Measurements from ENCODE around the gene DLK1.

The DLK1 gene

DNA sequence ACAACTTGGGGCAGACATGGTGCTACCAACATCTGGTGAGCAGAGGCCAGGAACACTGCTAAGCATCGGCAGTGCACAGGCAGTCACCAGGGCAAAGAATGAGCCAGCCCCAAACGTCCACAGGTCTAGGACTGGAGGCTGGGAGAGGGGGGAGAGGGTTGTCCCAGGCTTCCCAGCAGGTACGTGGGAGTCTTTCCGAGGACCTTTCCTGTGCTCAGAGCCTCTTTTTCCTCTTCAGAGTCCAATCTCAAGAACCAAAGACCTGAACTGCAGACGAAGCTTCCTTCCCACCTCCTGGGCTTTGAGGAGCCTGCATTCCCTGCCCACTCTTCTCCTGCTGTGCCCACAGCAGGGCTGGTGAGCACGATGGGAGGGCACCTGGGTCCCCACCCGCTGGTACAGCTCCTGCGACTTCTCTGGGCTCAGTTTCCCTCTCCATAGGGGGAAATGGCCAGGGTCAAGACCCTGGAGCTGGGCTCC lies 48.7 kb downstream of the DLK1 start:
- TF ChIP-seq, protein P1, sequence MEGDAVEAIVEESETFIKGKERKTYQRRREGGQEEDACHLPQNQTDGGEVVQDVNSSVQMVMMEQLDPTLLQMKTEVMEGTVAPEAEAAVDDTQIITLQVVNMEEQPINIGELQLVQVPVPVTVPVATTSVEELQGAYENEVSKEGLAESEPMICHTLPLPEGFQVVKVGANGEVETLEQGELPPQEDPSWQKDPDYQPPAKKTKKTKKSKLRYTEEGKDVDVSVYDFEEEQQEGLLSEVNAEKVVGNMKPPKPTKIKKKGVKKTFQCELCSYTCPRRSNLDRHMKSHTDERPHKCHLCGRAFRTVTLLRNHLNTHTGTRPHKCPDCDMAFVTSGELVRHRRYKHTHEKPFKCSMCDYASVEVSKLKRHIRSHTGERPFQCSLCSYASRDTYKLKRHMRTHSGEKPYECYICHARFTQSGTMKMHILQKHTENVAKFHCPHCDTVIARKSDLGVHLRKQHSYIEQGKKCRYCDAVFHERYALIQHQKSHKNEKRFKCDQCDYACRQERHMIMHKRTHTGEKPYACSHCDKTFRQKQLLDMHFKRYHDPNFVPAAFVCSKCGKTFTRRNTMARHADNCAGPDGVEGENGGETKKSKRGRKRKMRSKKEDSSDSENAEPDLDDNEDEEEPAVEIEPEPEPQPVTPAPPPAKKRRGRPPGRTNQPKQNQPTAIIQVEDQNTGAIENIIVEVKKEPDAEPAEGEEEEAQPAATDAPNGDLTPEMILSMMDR (IDR thresholded peaks at IDR 0.05; ENCODE audit: low read depth, low read length, missing control alignments), result no peak
- Histone ChIP-seq H3K27me3 (replicated peaks) (no peaks in the 10 kb centered on the region), H3K36me3 (replicated peaks) (no peaks in the 10 kb centered on the region), H3K4me3 (ENCODE audit: low read depth, low read length) (no peak overlapping the region), H3K27ac (no peak overlapping the region)
- DNase-seq, result no peak
- in situ Hi-C loops (cut with HindIII; ENCODE audit: low pct_ligation_motif_present, low sequenced_read_pairs), result no loop called here

DNA sequence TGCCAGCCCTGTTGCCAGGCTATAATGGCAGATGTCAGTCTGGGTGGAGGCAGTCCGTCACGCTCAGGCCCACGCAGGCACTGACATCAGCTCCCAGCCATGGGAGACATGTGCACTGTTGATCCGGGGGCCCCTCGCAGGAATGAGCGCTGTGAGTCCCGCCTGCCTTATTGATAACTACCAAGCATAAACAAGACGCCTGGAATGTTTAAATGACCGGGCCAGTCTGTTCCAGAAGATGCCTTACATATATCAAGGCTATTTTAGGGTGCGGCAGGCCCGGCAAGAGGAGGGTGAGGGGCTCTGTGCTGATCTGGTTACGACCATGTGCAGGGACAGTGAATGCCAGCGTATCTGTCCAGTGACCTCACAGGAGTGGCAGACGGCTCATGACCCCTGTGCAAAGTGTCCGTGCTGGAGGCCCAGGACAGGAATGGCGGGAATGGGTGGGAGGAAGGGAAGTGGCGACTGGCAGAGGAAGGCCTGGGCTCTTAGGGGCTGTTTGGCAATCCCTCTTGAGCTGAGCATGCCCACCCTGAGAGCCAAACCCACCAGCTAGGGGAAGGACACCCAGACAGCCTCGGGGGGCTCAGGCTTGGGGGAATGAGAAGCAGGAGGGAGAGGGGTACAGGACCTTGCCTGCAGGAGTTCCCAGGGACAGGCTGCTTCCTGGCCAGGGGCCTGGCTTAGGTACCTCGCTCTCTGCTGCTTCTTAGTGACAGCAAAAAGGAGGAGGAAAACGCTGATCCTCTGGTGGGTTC lies 49.3 kb downstream of the DLK1 start:
- TF ChIP-seq, protein P1 (IDR thresholded peaks at IDR 0.05; ENCODE audit: low read depth, low read length, missing control alignments), result no peak
- no peak overlapping the region for H3K4me3 ChIP-seq (ENCODE audit: low read depth, low read length)

DNA sequence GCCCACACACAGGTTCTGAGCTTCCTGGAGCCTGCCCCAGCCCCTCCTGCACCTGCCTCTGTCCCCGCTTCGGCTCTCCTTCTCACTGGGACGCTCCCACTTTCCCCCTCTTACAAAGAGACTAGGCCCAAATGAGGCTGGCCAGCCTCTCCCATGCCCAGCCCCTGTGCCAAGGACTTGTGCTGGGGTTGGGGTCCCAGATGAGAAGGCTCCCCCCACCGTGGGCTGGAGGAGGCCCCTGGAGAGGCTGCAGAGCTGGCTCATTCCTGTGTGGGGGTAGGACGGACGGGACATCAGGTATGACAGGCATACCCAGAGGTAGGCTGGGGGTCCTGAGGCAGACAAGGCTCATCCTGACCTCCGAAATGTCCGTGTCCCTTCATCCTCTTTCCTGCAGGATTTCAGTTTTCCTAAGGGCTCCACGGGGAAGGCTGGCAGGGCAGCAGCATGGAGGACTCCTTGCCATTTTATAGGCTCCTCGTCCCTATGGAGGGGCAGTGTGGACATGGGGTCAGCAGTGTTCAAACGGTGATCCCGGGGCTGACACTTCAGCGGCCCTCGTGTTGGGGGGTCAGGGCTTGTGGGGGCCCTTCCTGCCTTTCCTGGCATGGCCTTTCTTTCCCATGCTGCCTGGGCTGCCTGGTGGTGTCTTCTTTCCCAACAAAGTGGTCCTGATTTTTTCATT lies 50.1 kb downstream of the DLK1 start:
- TF ChIP-seq, protein P1 (IDR thresholded peaks at IDR 0.05; ENCODE audit: low read depth, low read length, missing control alignments), result no peak

More for the DNA sequence above, 49.3 kb downstream of the DLK1 start:
- Histone ChIP-seq H3K27ac (no peak overlapping the region), H3K27me3 (replicated peaks) (no peaks in the 10 kb centered on the region), H3K36me3 (replicated peaks) (no peaks in the 10 kb centered on the region)
- in situ Hi-C loops (cut with HindIII; ENCODE audit: low pct_ligation_motif_present, low sequenced_read_pairs), result no loop called here
- peak; percentile 57 for DNase-seq

DNA sequence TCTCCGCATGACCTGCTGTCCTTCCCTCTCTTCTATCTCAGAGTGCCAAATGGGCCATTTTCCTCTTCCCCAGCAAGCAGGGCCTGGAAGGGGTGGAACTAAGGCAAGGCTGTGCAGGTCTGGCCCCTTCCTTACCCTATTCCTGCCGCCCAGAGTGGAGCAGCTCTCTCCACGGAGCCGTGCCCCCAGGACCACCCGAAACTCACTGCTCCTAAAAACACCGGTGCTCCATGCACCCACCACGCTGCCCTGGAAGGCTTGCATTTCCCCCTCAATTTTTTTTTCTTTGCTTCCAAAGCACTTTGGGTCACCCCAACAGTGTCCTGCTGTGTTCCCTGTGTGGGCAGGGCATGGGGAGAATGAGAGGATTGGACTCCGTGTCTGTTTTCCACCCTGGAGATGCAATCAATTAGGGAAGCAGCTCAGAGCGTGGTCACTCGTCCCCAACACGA lies 50.7 kb downstream of the DLK1 start:
- DNase-seq, result no peak
- Histone ChIP-seq H3K4me3 (ENCODE audit: low read depth, low read length) (no peak overlapping the region), H3K27ac (no peak overlapping the region), H3K27me3 (replicated peaks) (no peaks in the 10 kb centered on the region), H3K36me3 (replicated peaks) (no peaks in the 10 kb centered on the region)
- TF ChIP-seq, protein P1 (IDR thresholded peaks at IDR 0.05; ENCODE audit: low read depth, low read length, missing control alignments), result no peak
- in situ Hi-C loops (cut with HindIII; ENCODE audit: low pct_ligation_motif_present, low sequenced_read_pairs), result no loop called here

More for the DNA sequence above, 50.1 kb downstream of the DLK1 start:
- Histone ChIP-seq H3K4me3 (ENCODE audit: low read depth, low read length) (no peak overlapping the region), H3K36me3 (replicated peaks) (no peaks in the 10 kb centered on the region), H3K27me3 (replicated peaks) (no peaks in the 10 kb centered on the region), H3K27ac (no peak overlapping the region)
- DNase-seq, result no peak
- in situ Hi-C loops (cut with HindIII; ENCODE audit: low pct_ligation_motif_present, low sequenced_read_pairs), result no loop called here

DNA sequence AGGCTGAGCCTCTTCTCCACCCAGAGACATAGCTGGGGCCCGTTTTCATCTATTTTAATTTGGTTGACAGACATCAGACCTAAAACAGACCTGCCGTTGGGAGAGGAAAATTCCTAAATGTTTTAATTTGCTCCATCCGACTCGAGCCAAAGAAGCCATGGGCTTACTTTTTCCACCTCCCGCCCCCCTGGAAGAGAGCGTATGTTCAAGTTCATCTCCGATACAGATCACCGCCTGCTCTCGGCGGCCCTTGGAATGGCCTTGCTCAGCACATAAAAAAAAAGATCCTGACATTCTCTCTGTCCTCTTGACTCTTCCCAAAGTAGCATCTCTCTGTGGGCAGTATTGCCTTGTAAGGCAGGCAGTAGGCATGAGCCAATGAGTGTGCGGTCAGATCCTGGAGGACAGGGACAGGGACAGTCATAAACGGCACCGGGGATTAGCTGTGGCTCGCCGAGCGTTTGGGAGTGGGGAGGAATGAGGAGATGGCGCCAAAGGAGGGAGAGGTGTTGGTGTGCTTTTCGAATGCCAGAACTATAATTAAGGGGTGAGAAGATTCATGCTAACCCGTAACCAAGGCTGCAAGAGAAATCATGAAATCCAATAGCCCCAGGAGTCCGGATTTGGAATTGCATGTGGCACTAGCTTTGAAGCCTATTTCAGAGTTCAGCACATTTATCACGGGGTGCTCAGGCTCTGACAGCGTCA lies 51.3 kb downstream of the DLK1 start:
- Histone ChIP-seq H3K27ac (no peak overlapping the region), H3K36me3 (replicated peaks) (no peaks in the 10 kb centered on the region), H3K4me3 (ENCODE audit: low read depth, low read length) (no peak overlapping the region), H3K27me3 (replicated peaks) (no peaks in the 10 kb centered on the region)
- TF ChIP-seq, protein P1 (IDR thresholded peaks at IDR 0.05; ENCODE audit: low read depth, low read length, missing control alignments), result no peak
- in situ Hi-C loops (cut with HindIII; ENCODE audit: low pct_ligation_motif_present, low sequenced_read_pairs), result no loop called here
- DNase-seq, result no peak
